Retina (tissue), 1 donor: ENCODE measurements around the gene CA4.
"Not testable (repeated sequence)": the region's sequence is repeated elsewhere in the genome, so short reads cannot be mapped to it uniquely, and the experiment has no call there.

ENCODE experiments used
- DNase-seq: peaks from one replicate; pipeline ENCODE4 v3.0.0-alpha.2; 2016

The CA4 gene

DNA sequence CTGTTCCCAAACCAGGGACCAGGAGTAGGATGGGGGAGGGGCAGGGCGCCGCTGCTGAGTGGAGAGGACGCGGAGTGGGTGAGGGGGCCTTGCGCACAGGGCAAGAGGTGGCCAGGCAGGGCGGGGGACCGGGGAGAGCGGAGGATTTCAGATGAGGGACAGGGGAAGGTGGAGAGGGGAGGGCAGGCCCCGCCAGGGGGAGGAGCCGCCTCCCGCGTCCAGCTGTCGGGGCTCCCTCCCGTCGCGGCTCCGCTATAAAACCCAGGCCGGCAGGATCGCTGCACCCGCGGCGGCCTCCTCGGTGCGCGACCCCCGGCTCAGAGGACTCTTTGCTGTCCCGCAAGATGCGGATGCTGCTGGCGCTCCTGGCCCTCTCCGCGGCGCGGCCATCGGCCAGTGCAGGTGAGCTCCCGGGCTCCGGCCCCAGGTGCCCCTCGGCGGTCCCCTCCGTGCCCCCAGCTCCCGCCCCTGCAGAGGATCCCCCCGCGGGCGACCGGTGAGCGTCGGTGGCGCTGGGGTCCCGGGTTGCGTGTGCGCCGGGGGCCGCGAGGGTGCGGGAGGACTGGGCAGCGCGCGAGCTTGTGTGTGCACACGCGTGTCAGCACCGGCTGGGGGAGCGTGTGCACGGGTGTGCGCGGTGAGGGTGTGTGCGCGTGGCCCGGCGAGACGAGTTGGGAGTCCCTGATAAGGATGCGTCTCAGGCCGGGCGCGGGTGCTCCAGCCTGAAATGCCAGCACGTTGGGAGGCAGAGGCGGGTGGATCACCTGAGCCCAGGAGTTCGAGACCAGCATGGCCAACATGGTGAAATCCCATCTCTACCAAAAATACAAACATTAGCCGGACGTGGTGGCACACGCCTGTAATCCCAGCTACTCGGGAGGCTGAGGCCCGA lies at the start of gene CA4:
CA4 (plus strand) TSS at position 283 of the 892 bp plus-strand sequence; CDS start at position 345, 62 bp downstream.
- DNase-seq: no peak

DNA sequence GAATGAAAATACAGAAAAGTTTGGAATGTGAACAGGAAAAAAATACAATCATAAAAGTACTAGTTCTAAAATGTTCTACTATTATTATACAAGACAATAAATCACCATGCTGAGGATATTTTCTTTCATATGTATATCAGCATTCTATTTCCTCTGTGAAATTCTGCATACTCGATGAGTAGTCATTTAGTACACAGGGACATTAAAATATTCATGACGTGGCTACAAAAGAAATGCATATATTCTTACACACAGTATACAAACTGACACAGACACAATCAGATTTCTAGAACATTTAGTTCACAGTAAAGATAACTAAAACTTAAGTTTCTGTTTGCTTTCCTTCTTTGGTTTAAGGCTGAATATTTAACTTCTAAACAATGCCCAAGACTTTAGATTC lies 49.2 kb upstream of the CA4 start:
- DNase-seq: not testable (repeated sequence)

DNA sequence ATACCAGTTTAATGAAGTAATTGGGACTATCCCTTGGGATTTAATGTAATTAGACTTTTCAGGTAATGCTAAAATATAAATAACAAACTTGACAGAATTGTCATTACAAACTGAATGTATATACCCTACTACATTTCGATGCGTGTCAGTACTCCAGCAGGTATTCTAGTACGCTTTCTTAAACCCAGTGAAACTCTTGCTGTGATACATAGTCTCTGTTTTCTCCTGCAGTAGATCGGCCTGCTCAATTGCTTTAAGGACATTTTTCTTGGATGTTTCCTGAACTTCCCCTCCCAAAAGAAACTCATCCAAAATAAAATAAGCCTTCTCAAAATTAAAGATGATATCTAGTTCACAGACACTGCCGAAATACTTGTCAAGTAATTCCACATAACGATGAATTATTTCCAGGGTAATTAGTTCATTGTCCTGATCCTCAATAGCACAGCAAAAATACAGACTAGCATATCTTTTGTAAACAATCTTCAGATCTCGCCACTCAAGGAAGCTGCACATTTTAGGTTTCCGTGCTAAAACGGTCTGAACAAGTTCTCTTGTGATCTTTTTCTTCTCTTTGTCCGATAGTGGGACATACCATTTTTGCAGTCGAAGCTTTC lies 47.6 kb upstream of the CA4 start:
- DNase-seq: not testable (repeated sequence)

DNA sequence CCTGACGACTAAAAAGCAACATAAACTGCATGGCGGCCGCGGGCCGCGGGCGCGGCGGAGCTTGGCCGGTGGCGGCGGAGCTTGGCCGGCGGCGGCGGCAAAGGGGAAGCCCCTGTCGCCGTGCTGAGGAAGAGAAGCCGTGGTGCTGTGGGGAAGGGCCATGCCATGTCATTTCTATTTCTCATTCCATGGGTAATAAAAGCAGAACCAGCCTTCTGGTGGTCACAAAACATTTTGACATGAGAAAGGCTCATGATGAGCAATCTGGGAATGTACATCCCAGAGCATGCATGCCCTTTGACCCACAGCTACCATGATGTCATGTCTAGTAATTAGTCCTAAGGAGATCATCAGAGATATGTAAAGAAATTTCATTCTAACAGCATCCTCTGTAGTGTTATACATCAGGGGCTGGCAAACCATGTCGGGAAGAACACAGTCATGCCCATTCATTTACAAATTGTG lies 47.1 kb upstream of the CA4 start:
- peak; percentile 70 for DNase-seq

DNA sequence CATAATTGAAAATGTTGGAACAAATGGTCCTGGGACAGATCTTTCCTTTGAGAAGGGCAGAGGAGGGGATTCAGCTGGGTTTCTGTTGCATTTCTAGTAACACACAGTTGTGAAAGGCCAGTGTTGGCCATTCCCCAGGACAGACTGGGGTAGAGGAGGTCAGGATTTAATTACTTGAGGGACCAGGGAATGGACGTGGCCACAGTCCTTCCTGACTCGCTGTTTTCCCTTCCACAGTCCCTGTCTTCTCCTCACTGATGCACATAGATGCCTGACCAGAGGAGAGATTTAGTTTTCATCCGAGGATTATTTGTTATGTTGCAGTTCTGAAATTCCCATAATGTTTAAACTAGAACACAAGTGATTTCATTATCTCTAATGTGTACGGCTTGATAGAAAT lies 45.8 kb upstream of the CA4 start:
- DNase-seq: no peak

DNA sequence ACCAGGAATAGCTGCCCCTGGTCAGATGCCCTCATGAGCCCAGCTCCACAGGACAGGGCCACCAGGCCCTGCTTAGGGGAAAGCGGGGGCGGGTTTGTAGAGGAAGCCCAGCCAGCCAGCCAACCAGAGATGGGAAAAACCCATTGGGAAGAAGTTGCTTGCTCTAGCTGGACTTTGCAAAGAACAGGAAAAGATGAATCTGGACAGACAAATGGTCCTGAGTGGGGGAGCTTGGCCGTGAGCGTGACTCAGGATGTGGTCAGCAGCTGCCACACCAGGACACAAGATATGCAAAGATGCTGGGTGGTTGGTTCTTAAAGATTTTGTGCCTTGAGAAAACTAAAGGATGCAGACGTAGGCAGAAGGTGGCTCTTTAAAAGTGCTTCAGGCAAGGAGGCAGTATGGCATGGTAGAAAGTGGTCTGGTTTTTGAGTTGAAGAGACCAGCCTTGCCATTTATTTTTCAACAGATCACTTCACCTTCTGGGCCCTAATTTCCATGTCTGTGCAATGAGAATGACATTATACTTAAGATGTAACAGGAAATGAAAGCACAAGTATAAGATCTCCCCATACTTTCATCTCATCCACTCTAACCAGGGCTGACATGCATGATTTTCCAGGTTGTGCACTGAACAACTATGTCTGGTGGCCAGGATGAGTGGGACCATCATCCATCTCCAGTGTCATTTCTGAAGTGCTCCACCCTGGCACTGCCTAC lies 43.3 kb upstream of the CA4 start:
- no peak for DNase-seq

DNA sequence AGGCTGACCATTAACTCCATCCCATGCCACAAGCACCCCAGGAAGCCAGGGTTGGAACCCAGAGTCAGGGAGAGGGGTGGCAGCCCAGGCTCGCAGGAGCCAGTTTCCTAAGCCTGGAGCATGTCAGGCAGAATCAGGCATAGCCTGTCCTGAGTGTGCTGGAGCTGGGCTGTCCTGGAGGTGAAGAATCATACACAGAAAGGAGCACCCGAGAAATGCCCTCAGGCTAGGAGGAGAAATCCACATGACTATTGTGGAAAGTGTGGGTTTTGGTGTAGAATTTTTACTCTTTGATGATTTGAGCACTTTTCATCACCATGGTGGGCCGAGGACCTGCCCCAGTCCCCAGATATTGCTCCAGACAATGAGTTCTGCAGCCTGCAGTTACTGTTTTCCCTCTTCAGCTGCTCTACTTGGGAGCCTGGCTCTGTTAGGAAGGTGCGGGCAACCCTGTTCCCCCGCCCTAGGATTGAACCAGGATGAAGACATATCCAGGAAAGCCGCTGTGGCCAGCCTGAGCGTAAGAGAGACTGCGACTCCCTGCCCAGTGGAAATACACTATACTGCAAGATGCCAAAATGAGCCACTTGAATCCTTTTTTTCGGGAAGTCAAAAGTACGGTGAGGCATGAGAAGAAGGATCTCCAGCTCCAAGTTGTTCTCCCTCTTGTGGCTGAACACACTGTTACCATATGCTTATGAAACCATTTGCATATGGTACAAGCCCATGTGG lies 42.1 kb upstream of the CA4 start:
- no peak for DNase-seq

DNA sequence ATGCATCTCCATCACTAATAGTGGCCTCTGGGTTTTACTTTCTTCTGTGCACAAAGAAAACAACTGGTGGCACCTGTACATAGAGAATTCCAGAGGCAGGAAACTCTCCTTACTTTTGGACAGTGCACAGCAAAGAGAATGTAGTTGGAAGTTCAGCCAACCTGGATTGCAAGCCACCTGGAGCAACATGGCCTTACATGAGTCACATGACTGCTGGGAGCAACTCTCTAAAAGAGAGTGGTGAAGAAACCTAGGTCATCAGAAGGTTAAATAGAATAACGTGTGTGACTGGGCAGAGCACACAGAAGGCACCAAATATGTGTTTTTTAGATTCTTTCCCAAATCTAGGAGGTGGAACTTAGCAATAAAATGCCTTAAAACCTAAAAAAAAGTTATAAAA lies 41.5 kb upstream of the CA4 start:
- not testable (repeated sequence) for DNase-seq

DNA sequence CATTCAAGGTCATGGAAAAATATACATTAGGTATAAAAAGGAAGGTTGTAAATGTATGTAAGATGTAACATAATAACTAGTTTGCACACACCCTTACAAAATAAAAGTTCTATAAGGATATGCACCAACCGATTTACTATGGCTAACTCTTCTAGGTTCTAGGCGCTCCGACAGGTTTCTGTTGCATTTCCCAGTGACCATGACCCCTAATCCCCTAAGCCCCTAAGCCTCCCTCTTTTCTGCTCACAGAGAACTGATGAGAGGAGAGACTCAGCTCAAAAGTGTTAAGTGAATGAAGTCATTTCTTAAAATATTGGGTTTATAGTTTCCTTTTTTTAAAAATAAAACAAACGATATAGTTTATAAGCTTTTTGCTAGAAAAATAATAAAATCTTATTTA lies 41.1 kb upstream of the CA4 start:
- DNase-seq: no peak

DNA sequence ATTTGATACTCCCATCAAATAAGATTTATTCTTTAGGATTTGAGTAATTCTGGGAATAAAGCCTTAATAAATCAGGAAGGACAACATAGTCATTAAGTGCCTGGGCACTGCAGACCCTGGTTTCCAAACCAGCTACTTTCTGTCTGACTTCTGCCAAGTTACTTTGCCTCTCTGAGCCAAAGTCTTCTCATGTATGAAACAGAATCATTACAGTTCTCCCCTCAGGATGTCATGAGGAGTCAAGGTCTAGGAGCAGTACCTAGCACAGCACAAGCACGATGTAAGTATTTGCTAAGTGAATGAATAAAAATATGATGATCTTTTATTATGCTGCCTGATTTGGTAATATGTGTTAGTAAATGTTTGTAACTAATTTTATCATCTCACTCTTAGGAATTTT lies 40.6 kb upstream of the CA4 start:
- DNase-seq: no peak

DNA sequence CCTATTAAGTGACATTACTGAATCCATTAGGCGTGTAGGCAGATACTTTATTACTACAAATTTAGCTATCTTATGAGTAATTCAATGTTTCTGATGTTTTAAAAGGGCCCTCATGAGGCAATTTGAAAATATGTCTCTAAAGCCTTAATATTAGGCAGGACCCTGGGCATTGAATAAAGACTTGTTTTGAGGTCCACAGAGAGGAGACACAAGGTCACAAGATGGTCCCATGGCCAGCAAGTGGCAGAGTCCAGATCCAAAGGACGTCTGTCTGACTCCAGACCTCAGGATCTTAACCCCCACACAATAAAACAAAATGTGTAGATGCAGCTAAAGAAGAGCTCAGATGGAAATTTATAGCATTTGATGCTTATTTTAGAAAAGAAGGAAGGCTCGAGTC lies 39.2 kb upstream of the CA4 start:
- no peak for DNase-seq

DNA sequence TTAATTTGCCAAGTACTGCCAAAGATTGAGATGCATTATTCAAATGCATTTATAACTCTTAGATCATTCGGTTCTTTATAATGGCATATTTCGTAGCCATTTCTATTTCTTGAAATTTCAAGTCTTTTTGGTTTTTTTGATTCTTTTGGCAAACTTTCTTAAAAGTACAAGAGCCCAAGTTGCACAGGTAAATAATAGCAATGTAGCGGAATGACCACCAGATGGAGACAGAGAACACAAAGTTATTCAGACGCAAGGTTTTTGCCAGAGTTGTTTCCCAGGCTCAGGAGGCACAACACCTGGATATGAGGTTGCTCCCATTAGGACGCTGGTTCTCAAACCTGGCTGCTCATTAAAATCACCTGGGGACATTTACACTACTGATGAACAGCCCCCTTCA lies 38.1 kb upstream of the CA4 start:
- DNase-seq: not testable (repeated sequence)

DNA sequence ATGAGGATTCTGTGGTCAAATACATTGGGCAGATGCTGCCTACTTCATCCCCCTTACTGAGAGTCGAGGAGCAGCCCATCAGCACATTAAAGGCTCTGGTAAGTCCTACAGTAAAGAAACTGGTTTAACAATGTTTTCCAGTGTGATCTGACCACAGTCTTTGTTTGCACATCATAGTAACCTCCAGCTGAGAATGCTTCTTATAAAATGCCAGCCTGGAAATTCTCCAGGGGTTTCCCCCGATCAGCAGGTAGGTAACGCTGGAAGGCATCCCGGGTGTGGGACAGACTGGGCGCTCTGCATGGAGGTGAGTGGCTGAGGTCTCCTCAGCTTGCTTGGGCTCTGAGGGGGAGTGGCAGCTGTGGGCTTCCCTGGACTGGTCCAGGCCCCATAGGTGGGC lies 34.4 kb upstream of the CA4 start:
- not testable (repeated sequence) for DNase-seq

DNA sequence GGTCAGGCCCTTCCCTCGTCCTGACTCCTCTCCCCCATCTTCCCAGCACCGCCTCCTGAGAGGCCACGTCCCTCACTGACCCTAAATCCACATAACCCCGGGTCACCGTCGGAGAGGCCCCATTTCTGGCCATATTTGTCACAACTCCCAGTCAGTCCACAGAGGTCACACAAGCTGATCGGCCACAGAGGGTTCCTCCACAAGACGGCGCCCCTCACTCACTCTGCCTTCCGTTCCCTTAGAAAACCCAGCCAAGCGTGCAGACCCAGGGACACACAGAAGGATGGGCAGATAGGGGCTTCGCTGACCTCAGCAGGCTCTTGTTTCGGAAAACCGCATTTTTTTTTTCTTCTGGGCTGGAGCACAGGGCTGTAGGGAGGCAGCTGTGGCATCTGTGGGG lies 33.6 kb upstream of the CA4 start:
- not testable (repeated sequence) for DNase-seq

DNA sequence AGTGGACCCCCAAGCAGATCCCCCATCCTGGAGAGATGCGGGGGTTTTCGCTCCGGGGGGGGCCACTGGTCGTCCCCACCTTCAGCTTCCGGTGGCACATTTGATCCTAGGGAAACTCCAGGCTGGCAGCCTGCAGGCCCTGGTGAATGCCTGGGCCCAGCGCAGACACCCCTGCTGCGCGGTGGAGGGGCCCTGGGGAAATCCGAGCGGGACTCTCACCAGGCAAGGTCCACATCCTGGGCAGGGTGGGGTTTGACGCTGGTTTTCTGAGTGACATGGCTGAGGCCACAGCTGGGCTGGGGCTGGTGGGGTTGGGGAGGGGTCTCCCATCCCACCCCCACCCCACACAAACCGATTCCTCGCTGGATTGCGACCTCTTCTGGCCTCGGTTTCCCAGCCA lies 30.6 kb upstream of the CA4 start:
- DNase-seq: not testable (repeated sequence)

DNA sequence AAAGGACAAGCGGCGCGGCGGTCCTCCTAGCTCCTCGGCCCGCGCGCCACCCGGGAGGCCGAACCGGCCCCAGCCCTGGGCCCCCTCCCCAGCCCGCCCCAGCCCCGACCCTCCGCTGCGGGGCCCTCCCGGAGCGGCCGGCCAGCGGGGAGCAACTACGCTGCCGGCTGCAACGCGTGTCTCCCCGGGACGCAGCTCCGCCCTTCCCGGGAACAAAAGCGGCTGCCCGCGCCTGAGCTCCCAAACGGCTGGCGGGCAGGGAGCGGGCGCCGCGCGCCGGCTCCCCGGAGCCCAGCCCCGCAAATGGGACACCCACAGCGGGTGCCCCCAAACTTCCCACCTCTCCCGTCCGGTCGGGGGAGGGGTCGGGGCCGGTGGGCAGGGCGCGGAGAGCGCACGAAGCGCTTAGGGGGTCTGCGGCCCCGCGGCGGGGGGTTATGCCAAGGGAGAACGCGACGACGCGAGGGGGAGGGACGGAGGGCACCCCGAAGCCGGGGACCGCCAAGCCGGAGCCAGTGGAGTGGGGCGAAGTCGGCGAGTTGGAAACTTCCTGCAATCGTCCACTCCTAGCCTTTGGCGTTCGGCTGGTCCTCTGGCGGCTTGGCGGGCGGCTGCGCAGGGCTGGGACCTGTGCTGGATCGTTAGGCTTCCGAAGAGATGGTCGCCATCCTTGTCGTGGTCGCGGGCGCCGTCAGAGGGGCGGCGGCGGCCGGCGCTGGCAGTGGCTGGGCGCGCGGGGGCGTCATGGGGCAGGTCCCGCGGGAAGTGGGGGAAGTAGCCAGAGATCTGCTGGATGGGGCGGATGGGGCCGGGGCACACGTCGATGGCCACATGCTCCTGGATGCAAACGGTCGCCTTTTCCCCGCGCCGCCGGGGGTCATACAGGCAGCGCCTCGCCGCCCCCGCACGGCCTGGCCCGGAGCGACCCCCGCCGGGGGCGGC lies 29.7 kb upstream of the CA4 start:
- not testable (repeated sequence) for DNase-seq

DNA sequence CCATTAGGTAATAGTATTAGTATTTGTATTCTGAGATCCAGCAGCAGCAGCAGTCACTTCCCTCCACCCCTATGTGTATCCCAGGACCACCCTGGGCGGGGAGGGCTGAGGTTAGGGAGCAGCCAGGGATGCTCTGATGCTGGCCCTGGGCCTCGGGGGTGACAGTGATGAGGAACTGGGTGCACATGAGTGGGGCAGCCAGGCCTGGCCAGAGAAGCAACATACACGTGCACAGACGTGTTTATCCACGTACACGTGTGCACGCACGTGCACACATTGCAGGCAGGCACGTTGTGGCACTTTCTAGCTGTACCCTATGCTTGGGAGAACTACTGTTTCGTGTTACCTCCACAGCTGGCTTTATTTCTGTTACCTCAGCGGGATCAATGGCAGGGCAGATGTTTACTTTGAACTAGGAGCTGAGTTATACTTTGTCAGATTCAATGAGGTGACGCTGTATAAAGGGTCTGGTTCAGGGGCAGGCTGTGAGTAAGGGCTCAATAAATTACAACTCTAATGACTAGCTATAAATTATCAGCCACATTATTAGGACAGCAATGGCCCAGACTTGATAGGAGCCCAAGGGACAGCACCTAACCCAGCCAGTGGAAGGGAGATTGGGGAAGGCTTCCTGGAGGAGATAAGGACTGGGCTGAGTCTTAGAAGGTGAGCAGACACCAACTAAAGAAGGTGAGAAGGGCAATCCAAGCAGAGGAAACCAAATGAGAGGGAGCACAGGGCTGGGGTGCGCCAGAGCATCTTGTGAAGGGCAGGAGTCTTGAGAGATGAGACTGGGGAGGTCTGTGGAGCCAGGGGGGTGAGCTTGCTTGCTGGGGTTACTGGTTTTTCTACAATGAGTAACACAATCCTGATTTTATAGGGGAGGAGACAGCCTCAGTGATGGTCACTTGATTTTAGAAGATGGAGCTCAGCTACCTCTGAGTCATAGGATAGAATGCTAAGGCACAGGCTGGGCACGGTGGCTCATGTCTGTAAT lies 22.4 kb upstream of the CA4 start:
- no peak for DNase-seq

DNA sequence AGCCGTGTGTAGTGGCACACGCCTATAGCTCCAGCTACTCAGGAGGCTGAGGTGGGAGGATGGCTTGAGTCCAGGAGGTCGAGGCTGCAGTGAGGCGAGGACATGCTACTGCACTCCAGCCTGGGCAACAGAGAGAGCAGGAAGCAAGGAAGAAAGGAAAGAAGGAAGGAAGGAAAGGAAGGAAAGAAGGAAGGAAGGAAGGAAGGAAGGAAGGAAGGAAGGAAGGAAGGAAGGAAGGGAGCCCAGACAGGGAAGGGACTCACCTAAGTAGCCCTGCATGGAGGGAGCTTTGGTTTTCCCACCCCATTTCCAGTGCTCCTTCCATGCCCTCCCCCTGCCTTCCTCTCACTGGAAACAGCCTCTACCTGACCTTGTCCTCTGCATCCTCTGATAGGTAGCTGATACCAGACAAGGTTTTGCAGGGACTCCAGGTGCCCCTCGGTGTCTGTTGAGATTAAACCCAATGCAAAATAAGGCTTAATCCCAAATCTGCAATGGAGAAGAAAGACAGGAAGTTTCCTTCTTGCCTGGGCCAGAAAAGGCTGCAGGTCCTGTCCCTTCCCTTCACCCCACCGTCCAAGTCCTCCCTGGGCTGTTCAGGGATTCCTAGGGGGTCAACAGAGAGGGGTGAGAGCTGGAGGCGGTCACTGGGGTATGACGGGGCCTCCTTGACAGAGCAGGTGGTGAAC lies 21.5 kb upstream of the CA4 start:
- DNase-seq: no peak

DNA sequence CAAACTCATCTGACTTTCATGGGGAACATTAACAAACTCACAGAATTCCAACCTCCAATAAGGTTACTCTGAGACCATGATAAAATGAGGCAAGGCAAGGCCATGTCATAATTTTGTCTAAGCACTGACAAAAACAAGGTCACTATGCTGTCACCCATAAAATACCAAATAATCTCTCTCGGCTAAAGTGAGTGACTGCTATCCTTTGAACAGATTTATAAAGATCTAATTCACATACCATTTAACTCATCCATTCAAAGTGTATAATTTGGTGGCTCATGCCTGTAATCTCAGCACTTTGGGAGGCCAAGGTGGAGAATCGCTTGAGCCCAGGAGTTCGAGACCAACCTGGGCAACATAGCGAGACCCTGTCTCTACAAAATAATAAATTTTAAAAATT lies 20.6 kb upstream of the CA4 start:
- DNase-seq: no peak

DNA sequence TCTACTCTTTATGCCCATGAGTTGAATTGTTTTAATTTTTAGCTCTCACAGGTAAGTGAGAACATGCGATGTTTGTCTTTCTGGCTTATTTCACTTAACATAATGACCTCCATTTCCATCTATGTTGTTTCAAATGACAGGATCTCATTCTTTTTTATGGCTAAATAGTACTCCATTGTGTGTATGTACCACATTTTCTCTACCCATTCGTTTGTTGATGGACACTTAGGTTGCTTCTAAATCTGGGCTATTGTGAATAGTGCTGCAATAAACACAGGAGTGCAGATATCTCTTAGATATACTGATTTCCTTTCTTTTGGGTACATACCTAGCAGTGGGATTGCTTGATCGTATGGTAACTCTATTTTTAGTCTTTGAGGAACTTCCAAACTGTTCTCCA lies 19.3 kb upstream of the CA4 start:
- DNase-seq: no peak
